Measurements from ENCODE around the gene PAQR9. TPM values are rescaled to one million over a fixed set of nuclear protein-coding genes. Genes with fewer than 3 reads are reported as not detected.

Gene PAQR9
- total RNA-seq, 1 experiment from 2014 or later = not detected

GRCh38 chr3:143001369-143002082, 38.1 kb upstream of the PAQR9 start, which contains the start of gene U2SURP:
Gene U2SURP, plus strand, starts transcription at chr3:143001570. Its CDS starts 59 bp downstream, at chr3:143001629.
- H3K4me3 Mint-ChIP-seq (ENCODE audit: unreplicated experiment) = peak within 1 kb of the TSS; percentile 94
- no peak for TF ChIP-seq CTCF (IDR thresholded peaks at IDR 0.05; ENCODE audit: unreplicated experiment)
- peaks cover 25% of the 10 kb centered on the region for H3K4me1 Mint-ChIP-seq (ENCODE audit: insufficient read depth, unreplicated experiment)
- H3K9me3 Mint-ChIP-seq (ENCODE audit: unreplicated experiment) = no peaks in the 10 kb centered on the region
- peak; percentile 98 for DNase-seq (ENCODE audit: unreplicated experiment)
- H3K27ac Mint-ChIP-seq (ENCODE audit: low read depth, unreplicated experiment) = peak within 1 kb of the TSS; percentile 99
- POLR2A ChIA-PET = interaction anchor here (0.6 to 4.5 kb wide), 50 partner anchors 10 to 1600 kb away, joined by 3 to 96 read pairs (median 4); partner anchors contain the start of genes ATR, PLS1 and TRPC1
- TSS peak; percentile 54 for BruUV-seq (replicated peaks)
- CTCF ChIA-PET = interaction anchor here (0.6 to 14.5 kb wide), 12 partner anchors 10 to 746 kb away, joined by 3 to 212 read pairs (median 5); partner anchors contain the start of gene TRPC1
- peaks cover 15% of the 10 kb centered on the region for H3K36me3 Mint-ChIP-seq (ENCODE audit: insufficient read depth, unreplicated experiment)
- H3K27me3 Mint-ChIP-seq (ENCODE audit: insufficient read depth, unreplicated experiment) = no peaks in the 10 kb centered on the region
- intact Hi-C loops (cut with micrococcal nuclease) = loop anchor here (5.0 kb wide), 1 partner anchor 424 kb away; the partner anchor contains the start of gene ATR

- Mint-ChIP-seq H3K27ac (ENCODE audit: low read depth, unreplicated experiment) (peak overlapping the region; percentile 99), H3K4me3 (ENCODE audit: unreplicated experiment) (peak overlapping the region; percentile 94), H3K4me1 (ENCODE audit: insufficient read depth, unreplicated experiment) (peaks cover 20% of the 10 kb centered on the region), H3K36me3 (ENCODE audit: insufficient read depth, unreplicated experiment) (peaks cover 15% of the 10 kb centered on the region), H3K27me3 (ENCODE audit: insufficient read depth, unreplicated experiment) (no peaks in the 10 kb centered on the region), H3K9me3 (ENCODE audit: unreplicated experiment) (no peaks in the 10 kb centered on the region)
- ChIA-PET POLR2A (interaction anchor here (0.6 to 4.5 kb wide), 46 partner anchors 11 to 1597 kb away, joined by 3 to 96 read pairs (median 4); partner anchors contain the start of genes ATR, PLS1 and TRPC1), CTCF (interaction anchor here (0.6 to 14.5 kb wide), 10 partner anchors 11 to 685 kb away, joined by 3 to 212 read pairs (median 6); partner anchors contain the start of gene TRPC1)
- TSS peak; percentile 96 for BruUV-seq (replicated peaks)
- no peak for DNase-seq (ENCODE audit: unreplicated experiment)
- no peak for TF ChIP-seq CTCF (IDR thresholded peaks at IDR 0.05; ENCODE audit: unreplicated experiment)
- intact Hi-C loops (cut with micrococcal nuclease) = loop anchor here (5.0 kb wide), 1 partner anchor 424 kb away; the partner anchor contains the start of gene ATR
These were observed 37.5 kb upstream of the PAQR9 start for GRCh38 chr3:143001034-143001368.

GRCh38 chr3:143000528-143000927, 37.1 kb upstream of the PAQR9 start:
- BruUV-seq (replicated peaks) = no TSS peak
- peak overlapping the region; percentile 99 for H3K27ac Mint-ChIP-seq (ENCODE audit: low read depth, unreplicated experiment)
- H3K4me1 Mint-ChIP-seq (ENCODE audit: insufficient read depth, unreplicated experiment) = peaks cover 18% of the 10 kb centered on the region
- CTCF ChIA-PET = interaction anchor here (0.6 to 14.5 kb wide), 8 partner anchors 11 to 1760 kb away, joined by 3 to 212 read pairs (median 4); no protein-coding TSS in a partner anchor
- H3K9me3 Mint-ChIP-seq (ENCODE audit: unreplicated experiment) = no peaks in the 10 kb centered on the region
- no peak for TF ChIP-seq CTCF (IDR thresholded peaks at IDR 0.05; ENCODE audit: unreplicated experiment)
- peak; percentile 24 for DNase-seq (ENCODE audit: unreplicated experiment)
- H3K27me3 Mint-ChIP-seq (ENCODE audit: insufficient read depth, unreplicated experiment) = no peaks in the 10 kb centered on the region
- intact Hi-C loops (cut with micrococcal nuclease) = loop anchor here (5.0 kb wide), 1 partner anchor 423 kb away; the partner anchor contains the start of gene ATR
- peak overlapping the region; percentile 94 for H3K4me3 Mint-ChIP-seq (ENCODE audit: unreplicated experiment)
- H3K36me3 Mint-ChIP-seq (ENCODE audit: insufficient read depth, unreplicated experiment) = peaks cover 15% of the 10 kb centered on the region
- POLR2A ChIA-PET = interaction anchor here (0.6 to 4.5 kb wide), 30 partner anchors 10 to 1597 kb away, joined by 3 to 96 read pairs (median 7); partner anchors contain the start of genes ATR and PLS1

GRCh38 chr3:142999881-143000280, 36.4 kb upstream of the PAQR9 start:
- no TSS peak for BruUV-seq (replicated peaks)
- peak overlapping the region; percentile 94 for H3K4me3 Mint-ChIP-seq (ENCODE audit: unreplicated experiment)
- H3K4me1 Mint-ChIP-seq (ENCODE audit: insufficient read depth, unreplicated experiment) = peaks cover 17% of the 10 kb centered on the region
- intact Hi-C loops (cut with micrococcal nuclease) = loop anchor here (5.0 to 10.0 kb wide), 2 partner anchors 275 to 423 kb away; partner anchors contain the start of genes ATR and TRPC1
- H3K9me3 Mint-ChIP-seq (ENCODE audit: unreplicated experiment) = no peaks in the 10 kb centered on the region
- ChIA-PET CTCF (interaction anchor here (0.6 to 14.5 kb wide), 4 partner anchors 12 to 301 kb away, joined by 3 to 212 read pairs (median 5); no protein-coding TSS in a partner anchor), POLR2A (interaction anchor here (0.7 to 4.5 kb wide), 6 partner anchors 10 to 613 kb away, joined by 3 to 96 read pairs (median 12); partner anchors contain the start of genes ATR and PLS1)
- DNase-seq (ENCODE audit: unreplicated experiment) = no peak
- peak overlapping the region; percentile 99 for H3K27ac Mint-ChIP-seq (ENCODE audit: low read depth, unreplicated experiment)
- H3K36me3 Mint-ChIP-seq (ENCODE audit: insufficient read depth, unreplicated experiment) = peaks cover 10% of the 10 kb centered on the region
- H3K27me3 Mint-ChIP-seq (ENCODE audit: insufficient read depth, unreplicated experiment) = no peaks in the 10 kb centered on the region
- TF ChIP-seq CTCF (IDR thresholded peaks at IDR 0.05; ENCODE audit: unreplicated experiment) = no peak
